HEK293 (cell line): ENCODE measurements around the gene ASMTL.

ENCODE experiments used
- CTCF ChIA-PET: fragments of 350-600 bp; formaldehyde crosslinking; extraction: SDS; loops from one replicate; lab custom pipeline; 2021; ENCODE audit warnings: antibody characterized with exemption; lab: Yijun Ruan, JAX
- POLR2A ChIA-PET: fragments of 300-600 bp; formaldehyde crosslinking; extraction: SDS; loops from one replicate; lab custom pipeline; 2020; ENCODE audit warnings: antibody characterized with exemption, inconsistent platforms; lab: Yijun Ruan, JAX
- H3K27ac ChIP-seq: fragments of 200-500 bp; sonication (Bioruptor generic); 2 replicates; pipeline ENCODE4 v1.5.1; 2014; ENCODE audit warnings: low read depth, low read length, control low read depth, inconsistent platforms; ENCODE audit errors: extremely low read depth
- H3K36me3 ChIP-seq, 2 experiments: fragments of 200-500 bp in 1 of 2; sonication (Bioruptor generic) in 1 of 2; 1 replicate in 1 of 2; 2 replicates in 1 of 2; pipeline ENCODE4 v1.5.1; 2014 to 2017; ENCODE audit warnings: inconsistent platforms in 2 of 2, low read length in 2 of 2; ENCODE audit not compliant: control insufficient read depth in 2 of 2, insufficient read depth in 1 of 2
- H3K4me1 ChIP-seq: fragments of 200-500 bp; sonication (Bioruptor generic); 2 replicates; pipeline ENCODE4 v1.5.1; 2014; ENCODE audit warnings: mild to moderate bottlenecking, low read length, inconsistent platforms; ENCODE audit not compliant: control insufficient read depth, insufficient read depth
- H3K4me3 ChIP-seq: 2 replicates; pipeline ENCODE4 v1.5.1; 2011; ENCODE audit warnings: low read depth, mild to moderate bottlenecking, control low read depth, low read length, moderate library complexity
- H3K9me3 ChIP-seq: fragments of 200-500 bp; sonication (Bioruptor generic); 2 replicates; pipeline ENCODE4 v1.5.1; 2014; ENCODE audit warnings: low read depth, low read length, inconsistent platforms; ENCODE audit not compliant: control insufficient read depth, insufficient read depth
- GLI4 ChIP-seq: fragments of 450-650 bp; formaldehyde crosslinking; IDR thresholded peaks from 2 replicates; pipeline ENCODE4 v1.5.1; 2016; ENCODE audit warnings: missing biosample characterization, missing genetic modification characterization
- HOXA7 ChIP-seq: sonication (generic); formaldehyde crosslinking; IDR thresholded peaks from 2 replicates; pipeline ENCODE4 v1.8.1; 2022; ENCODE audit warnings: missing genetic modification reagents, borderline replicate concordance
- IKZF3 ChIP-seq: fragments of 450-650 bp; IDR thresholded peaks from 2 replicates; pipeline ENCODE4 v1.5.0; 2018; ENCODE audit warnings: missing biosample characterization, mild to moderate bottlenecking, missing genetic modification characterization, moderate library complexity
- KLF16 ChIP-seq: fragments of 450-650 bp; formaldehyde crosslinking; IDR thresholded peaks from 2 replicates; pipeline ENCODE4 v1.5.1; 2017; ENCODE audit warnings: missing biosample characterization, missing genetic modification characterization
- MZF1 ChIP-seq: fragments of 450-650 bp; formaldehyde crosslinking; IDR thresholded peaks from 2 replicates; pipeline ENCODE4 v1.5.1; 2017; ENCODE audit warnings: missing biosample characterization, missing genetic modification characterization, borderline replicate concordance
- SCRT2 ChIP-seq: fragments of 450-650 bp; formaldehyde crosslinking; IDR thresholded peaks from 2 replicates; pipeline ENCODE4 v1.5.1; 2016; ENCODE audit warnings: missing biosample characterization, missing genetic modification characterization
- SP3 ChIP-seq: fragments of 450-650 bp; formaldehyde crosslinking; IDR thresholded peaks from 2 replicates; pipeline ENCODE4 v1.5.1; 2016; ENCODE audit warnings: missing biosample characterization, missing genetic modification characterization
- TCF7L2 ChIP-seq: IDR thresholded peaks from 2 replicates; pipeline ENCODE4 v1.6.1; 2011; ENCODE audit warnings: low read depth, mild to moderate bottlenecking, inconsistent platforms, low read length, moderate library complexity, borderline replicate concordance
- ZIC2 ChIP-seq: fragments of 450-650 bp; formaldehyde crosslinking; IDR thresholded peaks from 2 replicates; pipeline ENCODE4 v1.5.1; 2016; ENCODE audit warnings: missing biosample characterization, missing genetic modification characterization
- ZNF114 ChIP-seq: fragments of 450-650 bp; formaldehyde crosslinking; IDR thresholded peaks from 2 replicates; pipeline ENCODE4 v1.5.0; 2017; ENCODE audit warnings: missing biosample characterization, missing genetic modification characterization
- ZNF148 ChIP-seq: fragments of 450-650 bp; formaldehyde crosslinking; IDR thresholded peaks from 2 replicates; pipeline ENCODE4 v1.5.0; 2017; ENCODE audit warnings: missing biosample characterization, missing genetic modification characterization, borderline replicate concordance
- ZNF23 ChIP-seq: fragments of 450-650 bp; formaldehyde crosslinking; IDR thresholded peaks from 2 replicates; pipeline ENCODE4 v1.5.1; 2016; ENCODE audit warnings: missing biosample characterization, missing genetic modification characterization, borderline replicate concordance
- ZNF335 ChIP-seq: fragments of 450-650 bp; formaldehyde crosslinking; conservative IDR thresholded peaks from 2 replicates; pipeline ENCODE4 v1.5.1; 2016; ENCODE audit warnings: missing biosample characterization, missing genetic modification characterization
- ZNF404 ChIP-seq: fragments of 450-650 bp; formaldehyde crosslinking; IDR thresholded peaks from 2 replicates; pipeline ENCODE4 v1.5.1; 2017; ENCODE audit warnings: missing biosample characterization, missing genetic modification characterization
- ZNF426 ChIP-seq: fragments of 450-650 bp; formaldehyde crosslinking; IDR thresholded peaks from 2 replicates; pipeline ENCODE4 v1.5.1; 2017; ENCODE audit warnings: missing biosample characterization, missing genetic modification characterization, mild to moderate bottlenecking, inconsistent platforms, moderate library complexity
- ZNF514 ChIP-seq: fragments of 450-650 bp; formaldehyde crosslinking; IDR thresholded peaks from 2 replicates; pipeline ENCODE4 v1.5.1; 2016; ENCODE audit warnings: missing biosample characterization, missing genetic modification characterization
- ZNF529 ChIP-seq: fragments of 450-650 bp; formaldehyde crosslinking; IDR thresholded peaks from 2 replicates; pipeline ENCODE4 v1.5.1; 2017; ENCODE audit warnings: missing genetic modification characterization, missing biosample characterization; ENCODE audit not compliant: insufficient replicate concordance
- ZNF530 ChIP-seq: fragments of 450-650 bp; formaldehyde crosslinking; IDR thresholded peaks from 2 replicates; pipeline ENCODE4 v1.5.1; 2016; ENCODE audit warnings: low read depth, missing biosample characterization, missing genetic modification characterization
- ZSCAN23 ChIP-seq: fragments of 450-650 bp; formaldehyde crosslinking; IDR thresholded peaks from 2 replicates; pipeline ENCODE4 v1.5.1; 2016; ENCODE audit warnings: missing biosample characterization, missing genetic modification characterization
- ZXDB ChIP-seq: fragments of 450-650 bp; formaldehyde crosslinking; IDR thresholded peaks from 2 replicates; pipeline ENCODE4 v1.5.1; 2016; ENCODE audit warnings: missing biosample characterization, missing genetic modification characterization
- TF ChIP-seq, protein P1 (sequence below): fragments of 450-650 bp; formaldehyde crosslinking; IDR thresholded peaks from 2 replicates; pipeline ENCODE4 v1.5.1; 2016; ENCODE audit warnings: missing biosample characterization, missing genetic modification characterization
- TF ChIP-seq, protein P2 (sequence below): fragments of 450-650 bp; IDR thresholded peaks from 2 replicates; pipeline ENCODE4 v1.5.1; 2018; ENCODE audit warnings: missing biosample characterization, mild to moderate bottlenecking, missing genetic modification characterization

Gene ASMTL

DNA sequence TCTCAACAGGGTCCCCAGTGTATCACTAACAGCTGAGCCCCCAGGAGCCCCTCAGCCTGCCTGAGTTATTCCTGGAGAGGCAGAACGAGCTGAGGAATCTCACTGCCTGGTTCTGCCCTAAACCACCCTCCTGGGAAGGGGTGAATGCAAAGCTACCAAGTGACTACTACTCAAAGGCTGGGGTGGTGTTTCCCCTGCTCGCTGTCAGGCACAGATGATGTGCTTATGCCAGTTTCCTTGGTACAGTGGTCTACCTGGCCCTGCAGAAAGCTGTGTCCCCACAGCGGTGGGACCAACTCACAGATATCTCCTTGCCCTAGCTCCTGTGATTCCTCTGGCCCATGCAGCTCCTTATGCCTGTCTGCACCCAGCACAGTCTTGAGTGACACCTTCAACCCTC lies 35.4 kb upstream of the ASMTL start:
- ChIA-PET POLR2A (no interaction called here), CTCF (no interaction called here)
- Histone ChIP-seq H3K4me3 (no peak overlapping the region), H3K4me1 (no peaks in the 10 kb centered on the region), H3K9me3 (no peaks in the 10 kb centered on the region), H3K27ac (no peak overlapping the region), H3K36me3 (no peaks in the 10 kb centered on the region)
- TF ChIP-seq ZNF23 (tag by site-specific recombination) (no peak), ZNF514 (tag by site-specific recombination) (no peak), SP3 (no peak), ZSCAN23 (tag by site-specific recombination) (no peak), MZF1 (tag by site-specific recombination) (no peak), ZXDB (no peak), ZIC2 (tag by site-specific recombination) (no peak), ZNF335 (tag by site-specific recombination) (no peak), ZNF404 (tag by site-specific recombination) (no peak), HOXA7 (no peak), TCF7L2 (no peak), ZNF529 (tag by site-specific recombination) (no peak), ZNF426 (no peak), ZNF114 (no peak)
- TF ChIP-seq, protein P1, sequence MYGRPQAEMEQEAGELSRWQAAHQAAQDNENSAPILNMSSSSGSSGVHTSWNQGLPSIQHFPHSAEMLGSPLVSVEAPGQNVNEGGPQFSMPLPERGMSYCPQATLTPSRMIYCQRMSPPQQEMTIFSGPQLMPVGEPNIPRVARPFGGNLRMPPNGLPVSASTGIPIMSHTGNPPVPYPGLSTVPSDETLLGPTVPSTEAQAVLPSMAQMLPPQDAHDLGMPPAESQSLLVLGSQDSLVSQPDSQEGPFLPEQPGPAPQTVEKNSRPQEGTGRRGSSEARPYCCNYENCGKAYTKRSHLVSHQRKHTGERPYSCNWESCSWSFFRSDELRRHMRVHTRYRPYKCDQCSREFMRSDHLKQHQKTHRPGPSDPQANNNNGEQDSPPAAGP (tag by site-specific recombination): no peak

DNA sequence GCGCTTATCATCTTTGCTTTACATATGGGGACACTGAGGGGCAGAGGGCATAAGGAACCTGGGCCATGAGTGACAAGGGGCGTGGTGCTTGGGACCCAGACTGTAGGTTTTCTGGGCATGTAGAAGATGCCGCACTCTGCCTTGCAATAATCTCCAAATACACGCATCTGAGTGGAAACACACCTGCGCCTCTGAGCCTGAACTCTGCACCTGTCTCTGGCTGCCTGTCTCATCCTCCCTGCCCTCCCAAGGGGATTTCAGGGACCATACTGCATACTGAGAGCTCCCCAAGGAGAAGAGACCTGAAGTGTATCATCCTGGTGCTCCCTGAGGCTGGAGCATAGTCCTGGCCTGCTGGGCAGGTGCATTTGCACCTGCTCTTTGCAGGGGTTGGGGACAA lies 34.7 kb upstream of the ASMTL start:
- ChIA-PET POLR2A (no interaction called here), CTCF (no interaction called here)
- no peaks in the 10 kb centered on the region for H3K9me3 ChIP-seq
- no peak overlapping the region for H3K27ac ChIP-seq
- H3K36me3 ChIP-seq: no peaks in the 10 kb centered on the region
- no peaks in the 10 kb centered on the region for H3K4me1 ChIP-seq
- no peak overlapping the region for H3K4me3 ChIP-seq
- TF ChIP-seq GLI4 (tag by site-specific recombination) (no peak), ZNF530 (tag by site-specific recombination) (no peak), KLF16 (tag by site-specific recombination) (no peak), ZNF404 (tag by site-specific recombination) (no peak), ZNF148 (tag by site-specific recombination) (no peak), SCRT2 (tag by site-specific recombination) (no peak), IKZF3 (tag by site-specific recombination) (no peak)
- TF ChIP-seq, protein P2, sequence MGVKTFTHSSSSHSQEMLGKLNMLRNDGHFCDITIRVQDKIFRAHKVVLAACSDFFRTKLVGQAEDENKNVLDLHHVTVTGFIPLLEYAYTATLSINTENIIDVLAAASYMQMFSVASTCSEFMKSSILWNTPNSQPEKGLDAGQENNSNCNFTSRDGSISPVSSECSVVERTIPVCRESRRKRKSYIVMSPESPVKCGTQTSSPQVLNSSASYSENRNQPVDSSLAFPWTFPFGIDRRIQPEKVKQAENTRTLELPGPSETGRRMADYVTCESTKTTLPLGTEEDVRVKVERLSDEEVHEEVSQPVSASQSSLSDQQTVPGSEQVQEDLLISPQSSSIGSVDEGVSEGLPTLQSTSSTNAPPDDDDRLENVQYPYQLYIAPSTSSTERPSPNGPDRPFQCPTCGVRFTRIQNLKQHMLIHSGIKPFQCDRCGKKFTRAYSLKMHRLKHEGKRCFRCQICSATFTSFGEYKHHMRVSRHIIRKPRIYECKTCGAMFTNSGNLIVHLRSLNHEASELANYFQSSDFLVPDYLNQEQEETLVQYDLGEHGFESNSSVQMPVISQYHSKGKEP (tag by site-specific recombination): no peak
- TF ChIP-seq, all 188 proteins: peak for 0
